ENCODE results near the gene ATP6AP2.
"Not testable (repeated sequence)": the region's sequence is repeated elsewhere in the genome, so short reads cannot be mapped to it uniquely, and the experiment has no call there.

GRCh38 chrX:40582178-40582577 lies 1.4 kb downstream of the ATP6AP2 start:
- TF ChIP-seq, protein P1, sequence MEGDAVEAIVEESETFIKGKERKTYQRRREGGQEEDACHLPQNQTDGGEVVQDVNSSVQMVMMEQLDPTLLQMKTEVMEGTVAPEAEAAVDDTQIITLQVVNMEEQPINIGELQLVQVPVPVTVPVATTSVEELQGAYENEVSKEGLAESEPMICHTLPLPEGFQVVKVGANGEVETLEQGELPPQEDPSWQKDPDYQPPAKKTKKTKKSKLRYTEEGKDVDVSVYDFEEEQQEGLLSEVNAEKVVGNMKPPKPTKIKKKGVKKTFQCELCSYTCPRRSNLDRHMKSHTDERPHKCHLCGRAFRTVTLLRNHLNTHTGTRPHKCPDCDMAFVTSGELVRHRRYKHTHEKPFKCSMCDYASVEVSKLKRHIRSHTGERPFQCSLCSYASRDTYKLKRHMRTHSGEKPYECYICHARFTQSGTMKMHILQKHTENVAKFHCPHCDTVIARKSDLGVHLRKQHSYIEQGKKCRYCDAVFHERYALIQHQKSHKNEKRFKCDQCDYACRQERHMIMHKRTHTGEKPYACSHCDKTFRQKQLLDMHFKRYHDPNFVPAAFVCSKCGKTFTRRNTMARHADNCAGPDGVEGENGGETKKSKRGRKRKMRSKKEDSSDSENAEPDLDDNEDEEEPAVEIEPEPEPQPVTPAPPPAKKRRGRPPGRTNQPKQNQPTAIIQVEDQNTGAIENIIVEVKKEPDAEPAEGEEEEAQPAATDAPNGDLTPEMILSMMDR (IDR thresholded peaks at IDR 0.05; ENCODE audit: low read depth, low read length, missing input control): not testable (repeated sequence)
- not testable (repeated sequence) for TF ChIP-seq JUND (IDR thresholded peaks at IDR 0.05); REST (IDR thresholded peaks at IDR 0.05); MAX (IDR thresholded peaks at IDR 0.05); GABPA (IDR thresholded peaks at IDR 0.05 in 1 of 2, conservative IDR thresholded peaks at IDR 0.05 in 1 of 2); RAD21 (IDR thresholded peaks at IDR 0.05); HNF4G (IDR thresholded peaks at IDR 0.05); SP1 (IDR thresholded peaks at IDR 0.05); FOXA1 (IDR thresholded peaks at IDR 0.05); RXRA (IDR thresholded peaks at IDR 0.05)
- TF ChIP-seq, protein P2, sequence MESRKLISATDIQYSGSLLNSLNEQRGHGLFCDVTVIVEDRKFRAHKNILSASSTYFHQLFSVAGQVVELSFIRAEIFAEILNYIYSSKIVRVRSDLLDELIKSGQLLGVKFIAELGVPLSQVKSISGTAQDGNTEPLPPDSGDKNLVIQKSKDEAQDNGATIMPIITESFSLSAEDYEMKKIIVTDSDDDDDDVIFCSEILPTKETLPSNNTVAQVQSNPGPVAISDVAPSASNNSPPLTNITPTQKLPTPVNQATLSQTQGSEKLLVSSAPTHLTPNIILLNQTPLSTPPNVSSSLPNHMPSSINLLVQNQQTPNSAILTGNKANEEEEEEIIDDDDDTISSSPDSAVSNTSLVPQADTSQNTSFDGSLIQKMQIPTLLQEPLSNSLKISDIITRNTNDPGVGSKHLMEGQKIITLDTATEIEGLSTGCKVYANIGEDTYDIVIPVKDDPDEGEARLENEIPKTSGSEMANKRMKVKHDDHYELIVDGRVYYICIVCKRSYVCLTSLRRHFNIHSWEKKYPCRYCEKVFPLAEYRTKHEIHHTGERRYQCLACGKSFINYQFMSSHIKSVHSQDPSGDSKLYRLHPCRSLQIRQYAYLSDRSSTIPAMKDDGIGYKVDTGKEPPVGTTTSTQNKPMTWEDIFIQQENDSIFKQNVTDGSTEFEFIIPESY (IDR thresholded peaks at IDR 0.05): not testable (repeated sequence)
- TF ChIP-seq, protein P3, sequence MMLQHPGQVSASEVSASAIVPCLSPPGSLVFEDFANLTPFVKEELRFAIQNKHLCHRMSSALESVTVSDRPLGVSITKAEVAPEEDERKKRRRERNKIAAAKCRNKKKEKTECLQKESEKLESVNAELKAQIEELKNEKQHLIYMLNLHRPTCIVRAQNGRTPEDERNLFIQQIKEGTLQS (IDR thresholded peaks at IDR 0.05): not testable (repeated sequence)
